ENCODE data around the gene SS18L1.

The SS18L1 gene

DNA sequence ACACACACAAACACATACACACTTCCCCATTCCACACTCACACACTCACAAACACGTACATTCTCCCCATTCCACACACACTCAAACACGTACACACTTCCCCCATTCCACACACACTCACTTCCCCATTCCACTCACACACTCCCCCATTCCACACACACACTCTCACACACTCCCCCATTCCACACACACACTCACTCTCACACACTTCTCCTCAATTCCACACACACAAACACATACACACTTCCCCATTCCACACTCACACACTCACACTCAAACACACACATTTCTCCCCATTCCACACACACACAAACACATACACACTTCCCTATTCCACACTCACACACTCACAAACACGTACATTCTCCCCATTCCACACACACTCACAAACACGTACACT, 86.1 kb downstream of the SS18L1 start:
- no peak for DNase-seq

DNA sequence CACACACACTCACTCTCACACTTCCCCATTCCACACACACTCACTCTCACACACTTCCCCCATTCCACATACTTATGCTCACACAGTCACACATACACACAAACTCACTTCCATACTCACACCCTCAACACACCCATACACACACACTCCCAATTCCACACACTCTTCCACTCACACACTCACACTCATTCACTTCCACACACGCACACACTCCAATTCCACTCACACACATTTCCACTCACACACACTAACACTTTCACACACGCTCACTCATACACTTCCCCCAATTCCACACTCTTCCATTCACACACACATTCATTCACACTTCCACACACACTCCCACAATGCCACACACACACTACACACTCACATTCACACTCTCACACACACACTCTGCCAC, 86.7 kb downstream of the SS18L1 start:
- no peak for DNase-seq

DNA sequence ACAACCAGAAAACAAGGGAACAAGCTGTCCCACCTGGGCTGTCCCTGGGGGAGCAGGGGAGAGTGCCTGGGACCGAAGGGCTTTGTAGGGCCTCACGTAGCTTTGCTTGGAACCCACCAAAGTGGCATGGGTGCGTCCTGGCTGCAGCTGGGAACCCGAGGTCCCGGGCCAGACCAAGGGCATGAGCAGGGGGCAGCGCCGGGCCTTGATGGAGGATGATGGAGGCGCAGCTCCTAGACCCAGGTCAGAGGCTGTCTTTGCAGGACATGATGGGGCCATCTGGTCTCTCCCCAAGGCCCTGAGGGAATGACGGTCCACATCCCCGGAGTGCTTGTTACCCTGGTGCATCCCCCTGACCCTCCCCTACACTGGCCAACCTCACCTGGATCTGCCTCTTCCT, 87.1 kb downstream of the SS18L1 start:
- DNase-seq: no peak

DNA sequence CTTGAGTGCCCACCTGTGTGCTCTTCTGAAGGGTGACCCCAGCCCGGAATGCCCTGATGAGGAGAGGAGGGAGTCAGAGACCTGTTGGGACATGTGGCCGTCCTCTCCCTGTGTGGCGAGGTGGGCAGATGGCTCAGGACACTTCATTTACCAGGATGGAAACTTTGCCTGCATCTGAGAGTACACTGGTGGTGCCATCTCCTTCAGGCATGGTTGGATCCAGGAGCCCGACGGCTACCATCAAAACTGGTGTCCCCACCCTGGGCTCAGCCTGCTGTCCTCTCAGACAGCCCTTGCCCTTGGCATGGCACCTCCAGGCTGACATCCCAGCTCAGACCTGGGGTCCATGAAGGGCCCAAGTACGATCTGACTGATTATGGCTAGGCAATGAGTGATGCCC, 87.7 kb downstream of the SS18L1 start:
- DNase-seq: no peak
